Measurements from ENCODE around the gene IFNL2.

IFNL2 gene

DNA sequence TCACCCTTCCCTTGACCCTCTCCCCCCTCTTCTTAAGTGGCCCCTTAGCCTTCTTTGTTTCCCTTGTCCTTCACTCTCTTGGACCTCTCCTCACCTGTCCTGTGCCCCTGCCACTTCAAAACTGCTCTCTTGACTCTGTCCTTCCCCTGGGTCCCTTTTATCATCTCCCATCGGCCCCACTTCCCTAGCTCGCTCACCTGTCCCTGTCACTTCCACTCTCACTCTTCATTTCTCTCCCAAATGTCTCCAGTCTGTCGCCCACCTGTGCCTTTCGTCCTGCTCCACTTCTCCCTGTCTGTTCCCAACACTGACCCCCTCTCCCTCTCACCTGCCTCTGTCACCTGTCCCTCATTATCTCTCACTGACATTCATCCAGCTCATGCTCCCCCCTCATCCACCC, 28.7 kb downstream of the IFNL2 start:
- Histone ChIP-seq H3K4me1 (ENCODE audit: control insufficient read depth, insufficient read depth, low read length) (no peaks in the 10 kb centered on the region), H3K27me3 (ENCODE audit: control insufficient read depth, insufficient read depth, low read length) (no peaks in the 10 kb centered on the region), H3K36me3 (ENCODE audit: control insufficient read depth, insufficient read depth, low read length) (no peaks in the 10 kb centered on the region), H3K27ac (ENCODE audit: low read length) (no peak overlapping the region), H3K9me3 (ENCODE audit: control insufficient read depth, insufficient read depth, low read length) (no peaks in the 10 kb centered on the region), H3K4me3 (ENCODE audit: low read length) (no peak overlapping the region)
- no CpG with 5 or more reads among the region's 4 CpGs for WGBS (ENCODE audit: insufficient coverage, insufficient read length)
- DNase-seq (ENCODE audit: low read depth, low spot score) = no peak

GRCh38 chr19:39297931-39298634, 29.9 kb downstream of the IFNL2 start:
- Histone ChIP-seq H3K36me3 (ENCODE audit: control insufficient read depth, insufficient read depth, low read length) (no peaks in the 10 kb centered on the region), H3K27me3 (ENCODE audit: control insufficient read depth, insufficient read depth, low read length) (no peaks in the 10 kb centered on the region), H3K4me3 (ENCODE audit: low read length) (no peak overlapping the region), H3K4me1 (ENCODE audit: control insufficient read depth, insufficient read depth, low read length) (no peaks in the 10 kb centered on the region), H3K27ac (ENCODE audit: low read length) (no peak overlapping the region), H3K9me3 (ENCODE audit: control insufficient read depth, insufficient read depth, low read length) (no peaks in the 10 kb centered on the region)
- no peak for DNase-seq (ENCODE audit: low read depth, low spot score)
- no CpG with 5 or more reads among the region's 17 CpGs for WGBS (ENCODE audit: insufficient coverage, insufficient read length)

DNA sequence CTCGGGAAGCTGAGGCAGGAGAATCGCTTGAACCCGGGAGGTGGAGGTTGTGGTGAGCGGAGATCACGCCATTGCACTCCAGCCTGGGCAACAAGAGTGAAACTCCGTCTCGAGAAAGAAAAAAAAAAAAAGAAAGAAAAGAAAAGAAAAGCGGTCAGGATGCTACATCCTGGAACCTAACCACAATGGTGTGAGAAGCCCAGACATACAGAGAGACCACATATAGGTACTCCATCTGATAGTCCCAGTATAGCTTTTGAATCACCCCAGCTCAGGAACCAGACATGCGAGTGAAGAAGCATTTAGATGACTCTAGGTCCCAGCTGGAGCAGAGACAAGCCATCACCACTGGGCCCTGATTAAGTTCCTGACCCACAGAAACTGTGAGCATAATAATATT, 31.2 kb downstream of the IFNL2 start:
- no CpG with 5 or more reads among the region's 9 CpGs for WGBS (ENCODE audit: insufficient coverage, insufficient read length)
- no peaks in the 10 kb centered on the region for H3K4me1 ChIP-seq (ENCODE audit: control insufficient read depth, insufficient read depth, low read length)

GRCh38 chr19:39299832-39300231, 31.6 kb downstream of the IFNL2 start:
- no peaks in the 10 kb centered on the region for H3K36me3 ChIP-seq (ENCODE audit: control insufficient read depth, insufficient read depth, low read length)
- no peaks in the 10 kb centered on the region for H3K27me3 ChIP-seq (ENCODE audit: control insufficient read depth, insufficient read depth, low read length)
- no peaks in the 10 kb centered on the region for H3K4me1 ChIP-seq (ENCODE audit: control insufficient read depth, insufficient read depth, low read length)
- no peak overlapping the region for H3K27ac ChIP-seq (ENCODE audit: low read length)
- no peak for DNase-seq (ENCODE audit: low read depth, low spot score)
- no peaks in the 10 kb centered on the region for H3K9me3 ChIP-seq (ENCODE audit: control insufficient read depth, insufficient read depth, low read length)
- no CpG with 5 or more reads among the region's 10 CpGs for WGBS (ENCODE audit: insufficient coverage, insufficient read length)
- no peak overlapping the region for H3K4me3 ChIP-seq (ENCODE audit: low read length)

More for the DNA sequence above, 31.2 kb downstream of the IFNL2 start:
- H3K4me3 ChIP-seq (ENCODE audit: low read length) = no peak overlapping the region
- DNase-seq (ENCODE audit: low read depth, low spot score) = no peak
- no peak overlapping the region for H3K27ac ChIP-seq (ENCODE audit: low read length)
- H3K27me3 ChIP-seq (ENCODE audit: control insufficient read depth, insufficient read depth, low read length) = no peaks in the 10 kb centered on the region
- H3K9me3 ChIP-seq (ENCODE audit: control insufficient read depth, insufficient read depth, low read length) = no peaks in the 10 kb centered on the region
- H3K36me3 ChIP-seq (ENCODE audit: control insufficient read depth, insufficient read depth, low read length) = no peaks in the 10 kb centered on the region

DNA sequence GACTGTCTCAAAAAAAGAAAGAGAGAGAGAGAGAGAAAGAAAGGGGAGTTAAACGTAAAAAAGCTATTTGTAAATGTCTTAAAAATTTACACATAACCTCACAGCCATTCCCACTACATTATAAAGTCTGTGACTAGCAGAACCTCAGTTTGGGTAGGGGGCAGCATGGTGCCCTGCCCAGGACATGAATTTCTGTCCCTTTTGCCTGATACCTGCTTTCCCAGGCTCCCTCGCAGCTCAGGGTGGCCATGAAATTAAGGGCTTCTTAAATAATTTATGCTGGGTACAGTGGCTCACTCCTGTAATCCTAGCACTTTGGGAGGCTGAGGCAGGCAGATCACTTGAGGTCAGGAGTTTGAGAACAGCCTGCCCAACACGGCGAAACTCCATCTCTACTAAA, 32.8 kb downstream of the IFNL2 start:
- Histone ChIP-seq H3K9me3 (ENCODE audit: control insufficient read depth, insufficient read depth, low read length) (no peaks in the 10 kb centered on the region), H3K4me1 (ENCODE audit: control insufficient read depth, insufficient read depth, low read length) (peaks cover 4% of the 10 kb centered on the region; the same call in 1 of the 2 replicates), H3K27me3 (ENCODE audit: control insufficient read depth, insufficient read depth, low read length) (no peaks in the 10 kb centered on the region), H3K27ac (ENCODE audit: low read length) (no peak overlapping the region), H3K36me3 (ENCODE audit: control insufficient read depth, insufficient read depth, low read length) (no peaks in the 10 kb centered on the region), H3K4me3 (ENCODE audit: low read length) (no peak overlapping the region)
- DNase-seq (ENCODE audit: low read depth, low spot score) = no peak
- no CpG with 5 or more reads among the region's 4 CpGs for WGBS (ENCODE audit: insufficient coverage, insufficient read length)

- DNase-seq (ENCODE audit: low read depth, low spot score) = no peak
- Histone ChIP-seq H3K9me3 (ENCODE audit: control insufficient read depth, insufficient read depth, low read length) (no peaks in the 10 kb centered on the region), H3K36me3 (ENCODE audit: control insufficient read depth, insufficient read depth, low read length) (no peaks in the 10 kb centered on the region), H3K4me1 (ENCODE audit: control insufficient read depth, insufficient read depth, low read length) (peaks cover 4% of the 10 kb centered on the region; the same call in 1 of the 2 replicates), H3K4me3 (ENCODE audit: low read length) (no peak overlapping the region), H3K27me3 (ENCODE audit: control insufficient read depth, insufficient read depth, low read length) (no peaks in the 10 kb centered on the region), H3K27ac (ENCODE audit: low read length) (no peak overlapping the region)
- WGBS (ENCODE audit: insufficient coverage, insufficient read length) = no CpG with 5 or more reads among the region's 3 CpGs
These were observed 33.4 kb downstream of the IFNL2 start for GRCh38 chr19:39301562-39301961.

- H3K4me1 ChIP-seq (ENCODE audit: control insufficient read depth, insufficient read depth, low read length) = peaks cover 7% of the 10 kb centered on the region
- DNase-seq (ENCODE audit: low read depth, low spot score) = no peak
- no peaks in the 10 kb centered on the region for H3K36me3 ChIP-seq (ENCODE audit: control insufficient read depth, insufficient read depth, low read length)
- H3K27me3 ChIP-seq (ENCODE audit: control insufficient read depth, insufficient read depth, low read length) = no peaks in the 10 kb centered on the region
- no CpG with 5 or more reads among the region's 10 CpGs for WGBS (ENCODE audit: insufficient coverage, insufficient read length)
- H3K9me3 ChIP-seq (ENCODE audit: control insufficient read depth, insufficient read depth, low read length) = no peaks in the 10 kb centered on the region
- no peak overlapping the region for H3K4me3 ChIP-seq (ENCODE audit: low read length)
- no peak overlapping the region for H3K27ac ChIP-seq (ENCODE audit: low read length)
These were observed 35.4 kb downstream of the IFNL2 start for GRCh38 chr19:39303373-39304184.

GRCh38 chr19:39304185-39304513, 36.0 kb downstream of the IFNL2 start:
- H3K9me3 ChIP-seq (ENCODE audit: control insufficient read depth, insufficient read depth, low read length) = no peaks in the 10 kb centered on the region
- no peak for DNase-seq (ENCODE audit: low read depth, low spot score)
- H3K27ac ChIP-seq (ENCODE audit: low read length) = no peak overlapping the region
- peaks cover 10% of the 10 kb centered on the region for H3K4me1 ChIP-seq (ENCODE audit: control insufficient read depth, insufficient read depth, low read length)
- H3K4me3 ChIP-seq (ENCODE audit: low read length) = no peak overlapping the region
- H3K36me3 ChIP-seq (ENCODE audit: control insufficient read depth, insufficient read depth, low read length) = no peaks in the 10 kb centered on the region
- H3K27me3 ChIP-seq (ENCODE audit: control insufficient read depth, insufficient read depth, low read length) = no peaks in the 10 kb centered on the region

GRCh38 chr19:39304701-39305571, 36.7 kb downstream of the IFNL2 start:
- WGBS (ENCODE audit: insufficient coverage, insufficient read length) = no CpG with 5 or more reads among the region's 6 CpGs
- Histone ChIP-seq H3K4me3 (ENCODE audit: low read length) (no peak overlapping the region), H3K9me3 (ENCODE audit: control insufficient read depth, insufficient read depth, low read length) (no peaks in the 10 kb centered on the region), H3K27me3 (ENCODE audit: control insufficient read depth, insufficient read depth, low read length) (no peaks in the 10 kb centered on the region), H3K36me3 (ENCODE audit: control insufficient read depth, insufficient read depth, low read length) (no peaks in the 10 kb centered on the region), H3K4me1 (ENCODE audit: control insufficient read depth, insufficient read depth, low read length) (peaks cover 10% of the 10 kb centered on the region), H3K27ac (ENCODE audit: low read length) (no peak overlapping the region)
- DNase-seq (ENCODE audit: low read depth, low spot score) = no peak

DNA sequence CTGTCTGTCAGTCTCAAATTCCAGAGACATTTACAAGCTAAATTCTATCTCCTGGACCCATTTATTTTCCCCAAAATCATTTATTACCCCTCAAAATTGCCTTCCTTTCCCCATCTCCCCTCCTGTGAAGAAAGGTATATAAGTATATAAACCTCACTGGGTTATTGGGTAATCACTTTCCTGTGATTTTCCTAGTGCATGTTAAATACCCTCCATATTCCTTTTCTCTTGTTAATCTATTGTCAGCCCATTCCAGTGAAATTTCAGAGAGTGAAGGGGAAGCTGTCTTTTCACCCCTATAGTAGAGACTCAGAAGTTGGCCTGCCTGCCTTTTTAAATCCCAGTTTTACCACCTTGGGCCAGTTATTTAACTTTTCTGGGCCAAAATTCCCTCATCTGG, 37.9 kb downstream of the IFNL2 start:
- Histone ChIP-seq H3K9me3 (ENCODE audit: control insufficient read depth, insufficient read depth, low read length) (no peaks in the 10 kb centered on the region), H3K27me3 (ENCODE audit: control insufficient read depth, insufficient read depth, low read length) (no peaks in the 10 kb centered on the region), H3K27ac (ENCODE audit: low read length) (no peak overlapping the region), H3K36me3 (ENCODE audit: control insufficient read depth, insufficient read depth, low read length) (no peaks in the 10 kb centered on the region), H3K4me1 (ENCODE audit: control insufficient read depth, insufficient read depth, low read length) (peaks cover 10% of the 10 kb centered on the region), H3K4me3 (ENCODE audit: low read length) (no peak overlapping the region)
- DNase-seq (ENCODE audit: low read depth, low spot score) = no peak

All from iPS DF 6.9 (cell line).